ENCODE data around the gene ADCY3.

The ADCY3 gene

GRCh38 chr2:24833821-24834732 lies 86.0 kb downstream of the ADCY3 start:
- no peaks in the 10 kb centered on the region for H4K20me1 ChIP-seq (ENCODE audit: insufficient read depth, low read length)
- no peaks in the 10 kb centered on the region for H3K4me1 ChIP-seq (ENCODE audit: insufficient read depth, low read length, severe bottlenecking)
- H3K9me3 ChIP-seq (ENCODE audit: low read length) = no peaks in the 10 kb centered on the region
- H3F3A ChIP-seq (ENCODE audit: insufficient read depth, low read length) = no peaks in the 10 kb centered on the region
- H3K9me2 ChIP-seq (ENCODE audit: low read depth, low read length) = no peaks in the 10 kb centered on the region
- no peaks in the 10 kb centered on the region for H3K79me2 ChIP-seq (ENCODE audit: insufficient read depth, low read length)
- H3K4me3 ChIP-seq (ENCODE audit: low read depth, low read length, poor library complexity, severe bottlenecking) = no peak overlapping the region
- H3K9ac ChIP-seq (ENCODE audit: low read length) = no peak overlapping the region
- no peak overlapping the region for H3K4me2 ChIP-seq (ENCODE audit: low read length)
- peaks cover 53% of the 10 kb centered on the region for H3K36me3 ChIP-seq (ENCODE audit: insufficient read depth, low read length)
- H2AFZ ChIP-seq (ENCODE audit: low read length) = no peak overlapping the region
- H3K27ac ChIP-seq (ENCODE audit: low read depth, low read length, poor library complexity, severe bottlenecking) = no peak overlapping the region
- TF ChIP-seq EZH2 (IDR thresholded peaks at IDR 0.05; ENCODE audit: borderline replicate concordance, low read length) (no peak), CTCF (IDR thresholded peaks at IDR 0.05; ENCODE audit: low read length) (no peak)
- no peaks in the 10 kb centered on the region for H3K27me3 ChIP-seq (ENCODE audit: insufficient read depth, low read length)

GRCh38 chr2:24832931-24833701 lies 86.9 kb downstream of the ADCY3 start:
- Histone ChIP-seq H3K4me2 (ENCODE audit: low read length) (no peak overlapping the region), H3K9ac (ENCODE audit: low read length) (no peak overlapping the region), H3K27me3 (ENCODE audit: insufficient read depth, low read length) (no peaks in the 10 kb centered on the region), H3F3A (ENCODE audit: insufficient read depth, low read length) (no peaks in the 10 kb centered on the region), H2AFZ (ENCODE audit: low read length) (no peak overlapping the region), H3K27ac (ENCODE audit: low read depth, low read length, poor library complexity, severe bottlenecking) (no peak overlapping the region), H3K9me2 (ENCODE audit: low read depth, low read length) (no peaks in the 10 kb centered on the region), H3K36me3 (ENCODE audit: insufficient read depth, low read length) (peaks cover 52% of the 10 kb centered on the region), H3K4me1 (ENCODE audit: insufficient read depth, low read length, severe bottlenecking) (peaks cover 3% of the 10 kb centered on the region), H3K4me3 (ENCODE audit: low read depth, low read length, poor library complexity, severe bottlenecking) (no peak overlapping the region), H4K20me1 (ENCODE audit: insufficient read depth, low read length) (no peaks in the 10 kb centered on the region), H3K9me3 (ENCODE audit: low read length) (no peaks in the 10 kb centered on the region), H3K79me2 (ENCODE audit: insufficient read depth, low read length) (no peaks in the 10 kb centered on the region)
- TF ChIP-seq EZH2 (IDR thresholded peaks at IDR 0.05; ENCODE audit: borderline replicate concordance, low read length) (no peak), CTCF (IDR thresholded peaks at IDR 0.05; ENCODE audit: low read length) (no peak)

- H3K4me2 ChIP-seq (ENCODE audit: low read length) = no peak overlapping the region
- H3K4me3 ChIP-seq (ENCODE audit: low read depth, low read length, poor library complexity, severe bottlenecking) = no peak overlapping the region
- H3F3A ChIP-seq (ENCODE audit: insufficient read depth, low read length) = no peaks in the 10 kb centered on the region
- H3K27ac ChIP-seq (ENCODE audit: low read depth, low read length, poor library complexity, severe bottlenecking) = no peak overlapping the region
- TF ChIP-seq EZH2 (IDR thresholded peaks at IDR 0.05; ENCODE audit: borderline replicate concordance, low read length) (no peak), CTCF (IDR thresholded peaks at IDR 0.05; ENCODE audit: low read length) (no peak)
- no peaks in the 10 kb centered on the region for H3K79me2 ChIP-seq (ENCODE audit: insufficient read depth, low read length)
- H3K27me3 ChIP-seq (ENCODE audit: insufficient read depth, low read length) = no peaks in the 10 kb centered on the region
- H4K20me1 ChIP-seq (ENCODE audit: insufficient read depth, low read length) = no peaks in the 10 kb centered on the region
- H3K36me3 ChIP-seq (ENCODE audit: insufficient read depth, low read length) = peaks cover 50% of the 10 kb centered on the region
- H3K9ac ChIP-seq (ENCODE audit: low read length) = no peak overlapping the region
- H3K9me3 ChIP-seq (ENCODE audit: low read length) = no peaks in the 10 kb centered on the region
- H3K4me1 ChIP-seq (ENCODE audit: insufficient read depth, low read length, severe bottlenecking) = peaks cover 9% of the 10 kb centered on the region
- no peak overlapping the region for H2AFZ ChIP-seq (ENCODE audit: low read length)
- no peaks in the 10 kb centered on the region for H3K9me2 ChIP-seq (ENCODE audit: low read depth, low read length)
Observed at GRCh38 chr2:24832521-24832920, 87.5 kb downstream of the ADCY3 start.

Measured in OCI-LY1 (cell line).